HepG2 (cell line): Measurements from ENCODE around the gene GNG12. TPM values are rescaled to one million over a fixed set of nuclear protein-coding genes. Genes with fewer than 3 reads are reported as not detected.

ENCODE experiments used
- ATAC-seq: fragments of 200-7000 bp; cut with Tn5 transposase; 3 replicates; pipeline ENCODE4 v1.9.1; 2020; ENCODE audit warnings: mild to moderate bottlenecking, moderate library complexity
- BruUV-seq: library from RNA; stranded (reverse); fragments of 400-500 nt; replicated peaks from 2 replicates; lab custom pipeline; 2021; lab: Mats Ljungman, UMichigan
- CTCF ChIA-PET: fragments of 300-600 bp; formaldehyde crosslinking; extraction: SDS; loops from one replicate; lab custom pipeline; 2021; ENCODE audit warnings: low total read pairs, inconsistent platforms, low intra/inter-chr PET ratio; lab: Yijun Ruan, JAX
- POLR2A ChIA-PET: fragments of 350-600 bp; sonication (Branson Sonifier 250); formaldehyde crosslinking; loops from one replicate; lab custom pipeline; 2020; ENCODE audit warnings: antibody characterized with exemption, inconsistent platforms; lab: Yijun Ruan, JAX
- DNase-seq: peaks from one replicate; pipeline ENCODE4 v3.0.0-alpha.2; 2015; ENCODE audit warnings: low spot score
- FAIRE-seq: peaks from 3 replicates; lab custom pipeline; 2011; peaks lifted over from hg19 to GRCh38; lab: Jason Lieb, UNC
- H2AFZ ChIP-seq: one replicate; pipeline ENCODE4 v1.6.1; 2011; ENCODE audit warnings: low read length, inconsistent platforms
- H3K27ac ChIP-seq: fragments of 300-600 bp; 3 replicates; pipeline ENCODE4 v1.8.0; 2011; ENCODE audit warnings: mixed run types, mild to moderate bottlenecking, mixed read lengths, low read length, inconsistent platforms; ENCODE audit not compliant: insufficient read depth; ENCODE audit errors: extremely low read length
- H3K27me3 ChIP-seq, 2 experiments: fragments of 200-600 bp in 1 of 2; 2 replicates in 1 of 2; 3 replicates in 1 of 2; pipeline versions ENCODE4 v1.6.0 to v1.8.0; 2011; ENCODE audit warnings: low read length in 2 of 2, mild to moderate bottlenecking in 2 of 2, moderate library complexity in 2 of 2, inconsistent platforms in 1 of 2; ENCODE audit not compliant: insufficient read depth in 2 of 2, control insufficient read depth in 1 of 2
- H3K36me3 ChIP-seq, 2 experiments: fragments of 200-600 bp in 1 of 2; replicated peaks in 1 of 2; 2 replicates in 1 of 2; 3 replicates in 1 of 2; pipeline versions ENCODE4 v1.5.1 to v1.8.0; 2011; ENCODE audit warnings: low read length in 2 of 2, inconsistent platforms in 1 of 2; ENCODE audit not compliant: insufficient read depth in 2 of 2, control insufficient read depth in 1 of 2
- H3K4me1 ChIP-seq: 2 replicates; pipeline ENCODE4 v1.5.1; 2012; ENCODE audit warnings: low read length, inconsistent platforms; ENCODE audit not compliant: insufficient read depth
- H3K4me2 ChIP-seq: 2 replicates; pipeline ENCODE4 v1.6.0; 2011; ENCODE audit warnings: low read depth, low read length, inconsistent platforms
- H3K4me3 ChIP-seq, 3 experiments: fragments of 200-600 bp in 1 of 3; sonication (generic), shearing (Covaris generic) in 1 of 3; replicated peaks in 1 of 3; 2 replicates each; pipeline ENCODE4 v1.5.1; 2011 to 2016; ENCODE audit warnings: low read length in 3 of 3, inconsistent platforms in 2 of 3, low read depth in 2 of 3, mild to moderate bottlenecking in 2 of 3, control low read depth in 1 of 3, mixed read lengths in 1 of 3; ENCODE audit not compliant: insufficient read depth in 1 of 3
- H3K79me2 ChIP-seq: one replicate; pipeline ENCODE4 v1.6.1; 2011; ENCODE audit warnings: low read length, inconsistent platforms; ENCODE audit not compliant: insufficient read depth
- H3K9ac ChIP-seq: 2 replicates; pipeline ENCODE4 v1.6.0; 2011; ENCODE audit warnings: mild to moderate bottlenecking, low read depth, low read length, inconsistent platforms; ENCODE audit not compliant: insufficient read depth
- H3K9me3 ChIP-seq: 2 replicates; pipeline ENCODE4 v1.5.1; 2012; ENCODE audit warnings: mild to moderate bottlenecking, low read length
- H4K20me1 ChIP-seq: 2 replicates; pipeline ENCODE4 v1.6.0; 2011; ENCODE audit warnings: inconsistent platforms, mild to moderate bottlenecking, low read length, moderate library complexity; ENCODE audit not compliant: insufficient read depth
- ATF7-NPFF ChIP-seq: sonication (generic); formaldehyde crosslinking; IDR thresholded peaks from 2 replicates; pipeline ENCODE4 v1.8.1; 2023; ENCODE audit warnings: mild to moderate bottlenecking, low read depth, missing genetic modification reagents, moderate library complexity
- GPN1 ChIP-seq: sonication (generic); formaldehyde crosslinking; IDR thresholded peaks from 2 replicates; pipeline ENCODE4 v1.5.1; 2020; ENCODE audit warnings: missing genetic modification reagents, borderline replicate concordance
- HBP1 ChIP-seq: IDR thresholded peaks from 2 replicates; pipeline ENCODE4 v1.6.1; 2016; ENCODE audit warnings: low read depth, control low read depth
- POLR2AphosphoS5 ChIP-seq: IDR thresholded peaks from 2 replicates; pipeline ENCODE4 v1.6.1; 2012; ENCODE audit warnings: low read depth, low read length
- RAD51 ChIP-seq: fragments of 450-650 bp; IDR thresholded peaks from 2 replicates; pipeline ENCODE4 v1.6.1; 2016; ENCODE audit warnings: borderline replicate concordance
- RXRB ChIP-seq: IDR thresholded peaks from 2 replicates; pipeline ENCODE4 v1.6.1; 2016; ENCODE audit warnings: borderline replicate concordance, missing genetic modification reagents, missing compliant biosample characterization
- TBP ChIP-seq: sonication (generic); formaldehyde crosslinking; IDR thresholded peaks from 2 replicates; pipeline ENCODE4 v1.5.0; 2020; ENCODE audit warnings: missing genetic modification reagents
- ZNF326 ChIP-seq: sonication (generic); formaldehyde crosslinking; IDR thresholded peaks from 2 replicates; pipeline ENCODE4 v1.4.0; 2020; ENCODE audit warnings: missing genetic modification reagents, borderline replicate concordance
- ZNF33A ChIP-seq: sonication (generic); formaldehyde crosslinking; IDR thresholded peaks from 2 replicates; pipeline ENCODE4 v1.5.1; 2020; ENCODE audit warnings: missing genetic modification reagents, mild to moderate bottlenecking, moderate library complexity, borderline replicate concordance
- ZNF513 ChIP-seq: sonication (generic); formaldehyde crosslinking; conservative IDR thresholded peaks from 2 replicates; pipeline ENCODE4 v1.5.0; 2020; ENCODE audit warnings: missing genetic modification reagents
- ZSCAN5A ChIP-seq: sonication (generic); formaldehyde crosslinking; IDR thresholded peaks from 2 replicates; pipeline ENCODE4 v1.8.0; 2022; ENCODE audit warnings: mild to moderate bottlenecking, missing genetic modification reagents, borderline replicate concordance
- WGBS: methylation state at CpG from one replicate; pipeline ENCODE4 v1.1.6; 2017; ENCODE audit warnings: low lambda C conversion rate; 5-methylcytosine and 5-hydroxymethylcytosine counted together
- in situ Hi-C: cut with HindIII; loops from 2 replicates; pipeline ENCODE4 v1.10.0; 2017; ENCODE audit warnings: low pct_unique_long_range_greater_than_20kb; ENCODE audit not compliant: extremely low pct_ligation_motif_present
- intact Hi-C: fragments of 100-400 bp; cut with micrococcal nuclease; formaldehyde crosslinking; loops from one replicate; pipeline ENCODE4 v1.10.0; 2022; ENCODE audit not compliant: unreplicated experiment
- polyA plus RNA-seq, 8 experiments: library from polyadenylated mRNA; depleted of rRNA in 3 of 8; stranded (reverse) in 7 of 8; unstranded in 1 of 8; fragments of >200 nt; fragmentation: Illumina TruSeq in 4 of 8; extraction: Trizol in 4 of 8; gene quantifications; 2 replicates each; pipeline versions ENCODE4 v1.2.1 to v1.2.3, GENCODE V29; 2011 to 2016; ENCODE audit warnings: low read depth in 4 of 8, missing spikeins in 1 of 8, mixed read lengths in 1 of 8; ENCODE audit not compliant: insufficient read depth in 1 of 8
- total RNA-seq, 5 experiments: library from RNA; depleted of rRNA; stranded (reverse); fragments of >200 nt; fragmentation: Illumina TruSeq; extraction: Trizol; gene quantifications; 2 replicates each; pipeline ENCODE4 v1.2.3, GENCODE V29; 2016; ENCODE audit warnings: low read depth in 1 of 5
- TF ChIP-seq, protein P1 (sequence below): sonication (generic); formaldehyde crosslinking; IDR thresholded peaks from 2 replicates; pipeline ENCODE4 v1.5.1; 2020; ENCODE audit warnings: mild to moderate bottlenecking, missing genetic modification reagents, moderate library complexity
- TF ChIP-seq, protein P2 (sequence below): sonication (generic); formaldehyde crosslinking; IDR thresholded peaks from 2 replicates; pipeline ENCODE4 v1.4.0; 2020; ENCODE audit warnings: missing genetic modification reagents

The GNG12 gene
- total and polyA plus RNA-seq, 2 of the 13 experiments (the other 11 are each of a cell fraction or from before 2014, with no cell fraction given): 0.11 TPM

GRCh38 chr1:67833602-67833940 lies 304 bp upstream of the GNG12 start:
- TF ChIP-seq ZSCAN5A (CRISPR knock-in tag) (no peak), ZNF513 (no peak), HBP1 (no peak), POLR2AphosphoS5 (no peak), ZNF33A (CRISPR knock-in tag) (no peak), TBP (CRISPR knock-in tag) (no peak), RXRB (CRISPR knock-in tag) (no peak), GPN1 (CRISPR knock-in tag) (no peak), ATF7-NPFF (no peak), RAD51 (no peak), ZNF326 (CRISPR knock-in tag) (no peak)
- TF ChIP-seq, protein P1, sequence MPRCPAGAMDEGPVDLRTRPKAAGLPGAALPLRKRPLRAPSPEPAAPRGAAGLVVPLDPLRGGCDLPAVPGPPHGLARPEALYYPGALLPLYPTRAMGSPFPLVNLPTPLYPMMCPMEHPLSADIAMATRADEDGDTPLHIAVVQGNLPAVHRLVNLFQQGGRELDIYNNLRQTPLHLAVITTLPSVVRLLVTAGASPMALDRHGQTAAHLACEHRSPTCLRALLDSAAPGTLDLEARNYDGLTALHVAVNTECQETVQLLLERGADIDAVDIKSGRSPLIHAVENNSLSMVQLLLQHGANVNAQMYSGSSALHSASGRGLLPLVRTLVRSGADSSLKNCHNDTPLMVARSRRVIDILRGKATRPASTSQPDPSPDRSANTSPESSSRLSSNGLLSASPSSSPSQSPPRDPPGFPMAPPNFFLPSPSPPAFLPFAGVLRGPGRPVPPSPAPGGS (CRISPR knock-in tag): no peak
- TF ChIP-seq, protein P2, sequence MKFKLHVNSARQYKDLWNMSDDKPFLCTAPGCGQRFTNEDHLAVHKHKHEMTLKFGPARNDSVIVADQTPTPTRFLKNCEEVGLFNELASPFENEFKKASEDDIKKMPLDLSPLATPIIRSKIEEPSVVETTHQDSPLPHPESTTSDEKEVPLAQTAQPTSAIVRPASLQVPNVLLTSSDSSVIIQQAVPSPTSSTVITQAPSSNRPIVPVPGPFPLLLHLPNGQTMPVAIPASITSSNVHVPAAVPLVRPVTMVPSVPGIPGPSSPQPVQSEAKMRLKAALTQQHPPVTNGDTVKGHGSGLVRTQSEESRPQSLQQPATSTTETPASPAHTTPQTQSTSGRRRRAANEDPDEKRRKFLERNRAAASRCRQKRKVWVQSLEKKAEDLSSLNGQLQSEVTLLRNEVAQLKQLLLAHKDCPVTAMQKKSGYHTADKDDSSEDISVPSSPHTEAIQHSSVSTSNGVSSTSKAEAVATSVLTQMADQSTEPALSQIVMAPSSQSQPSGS (CRISPR knock-in tag): no peak
- BruUV-seq: no TSS peak
- Histone ChIP-seq H3K4me2 (peak overlapping the region; percentile 72; the same call in 1 of the 2 replicates), H3K9me3 (no peaks in the 10 kb centered on the region), H3K4me3 (peak overlapping the region in 1 of 3 experiments; percentile 62; a peak in 1 of 6 replicates), H3K36me3 (no peaks in the 10 kb centered on the region), H3K4me1 (peaks cover 12% of the 10 kb centered on the region), H2AFZ (no peak overlapping the region), H3K27ac (no peak overlapping the region), H3K27me3 (peaks cover 5 to 45% of the 10 kb centered on the region in 2 experiments), H3K79me2 (no peaks in the 10 kb centered on the region), H3K9ac (no peak overlapping the region), H4K20me1 (no peaks in the 10 kb centered on the region)
- CTCF ChIA-PET: no interaction called here
- WGBS: 78% methylated on average over 19 of the region's 21 CpGs
- ATAC-seq (no peak), DNase-seq (no peak), FAIRE-seq (no peak)
- in situ Hi-C loops: no loop called here
- intact Hi-C loops: no loop called here
- POLR2A ChIA-PET: no interaction called here
